Measurements from ENCODE around the gene RAX. TPM values are rescaled to one million over a fixed set of nuclear protein-coding genes. Genes with fewer than 3 reads are reported as not detected.

The RAX gene
- total and polyA plus RNA-seq, 7 experiments from 2014 or later = not detected

DNA sequence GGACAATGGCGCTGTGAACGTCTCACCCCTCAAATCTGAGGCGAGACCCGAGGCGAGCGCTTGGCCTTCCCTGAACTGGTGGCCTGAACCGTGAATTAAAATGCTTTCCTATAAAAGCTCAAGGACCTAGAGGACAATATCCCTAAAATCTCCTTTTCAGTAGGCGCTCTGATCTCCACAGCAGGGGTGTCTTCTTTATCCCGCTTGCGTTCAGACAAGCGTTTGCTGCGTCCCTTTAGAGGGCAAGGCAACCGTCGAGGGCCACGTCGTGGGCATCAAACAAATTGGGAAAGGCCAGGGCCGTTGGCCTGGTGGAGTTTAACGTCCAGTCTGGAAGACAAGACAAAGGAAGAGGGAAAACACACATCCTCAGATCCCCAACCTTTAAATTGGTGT, 1.3 kb upstream of the RAX start:
- Mint-ChIP-seq H3K4me3 (peak overlapping the region in 5 of 10 donors; percentile 2 to 71 (median 38)), H3K9me3 (peaks cover 0 to 1% (median 0%) of the 10 kb centered on the region in 11 donors), H3K27me3 (peaks cover 64 to 82% (median 75%) of the 10 kb centered on the region in 5 donors), H3K36me3 (peaks cover 0 to 4% (median 0%) of the 10 kb centered on the region in 5 donors), H3K4me1 (peaks cover 10 to 30% (median 14%) of the 10 kb centered on the region in 7 donors), H3K27ac (peak overlapping the region in 1 of 9 donors; percentile 7)
- Histone ChIP-seq H3K36me3 (ENCODE audit: control insufficient read depth in 2 of 3, insufficient read depth in 3 of 3, low read length in 3 of 3) (no peaks in the 10 kb centered on the region), H3K4me3 (ENCODE audit: low read length) (no peak overlapping the region), H3K27me3 (ENCODE audit: control insufficient read depth in 2 of 2, insufficient read depth in 2 of 2, low read length in 2 of 2) (peaks cover 7% of the 10 kb centered on the region in 2 donors), H3K27ac (ENCODE audit: low read depth, low read length) (no peak overlapping the region), H3K4me1 (ENCODE audit: control insufficient read depth in 2 of 2, insufficient read depth in 2 of 2, low read length in 2 of 2) (no peaks in the 10 kb centered on the region), H3K9me3 (ENCODE audit: control insufficient read depth in 2 of 3, low read length in 3 of 3) (no peaks in the 10 kb centered on the region)
- no peak for DNase-seq
- intact Hi-C loops (cut with micrococcal nuclease) = loop anchor here in 1 of 2 donors (5.0 to 10.0 kb wide), 2 partner anchors 420 to 1842 kb away; partner anchors contain the start of gene CCBE1
- ChIA-PET CTCF (no interaction called here), POLR2A (no interaction called here)
- ATAC-seq = no peak

- peaks cover 13 to 32% (median 16%) of the 10 kb centered on the region in 7 donors for H3K4me1 Mint-ChIP-seq
- peak overlapping the region in 1 of 9 donors; percentile 46 for H3K27ac Mint-ChIP-seq
- peak overlapping the region in 9 of 10 donors; percentile 2 to 71 (median 56) for H3K4me3 Mint-ChIP-seq
- peaks cover 0 to 1% (median 0%) of the 10 kb centered on the region in 11 donors for H3K9me3 Mint-ChIP-seq
- H3K27me3 ChIP-seq (ENCODE audit: control insufficient read depth in 2 of 2, insufficient read depth in 2 of 2, low read length in 2 of 2) = peaks cover 7% of the 10 kb centered on the region in 2 donors
- CTCF ChIA-PET = no interaction called here
- no peaks in the 10 kb centered on the region for H3K36me3 ChIP-seq (ENCODE audit: control insufficient read depth in 2 of 3, insufficient read depth in 3 of 3, low read length in 3 of 3)
- ATAC-seq = no peak
- no peak for DNase-seq
- no peak overlapping the region for H3K4me3 ChIP-seq (ENCODE audit: low read length)
- POLR2A ChIA-PET = no interaction called here
- H3K36me3 Mint-ChIP-seq = peaks cover 0 to 4% (median 0%) of the 10 kb centered on the region in 5 donors
- no peaks in the 10 kb centered on the region for H3K9me3 ChIP-seq (ENCODE audit: control insufficient read depth in 2 of 3, low read length in 3 of 3)
- H3K4me1 ChIP-seq (ENCODE audit: control insufficient read depth in 2 of 2, insufficient read depth in 2 of 2, low read length in 2 of 2) = no peaks in the 10 kb centered on the region
- intact Hi-C loops (cut with micrococcal nuclease) = loop anchor here in 1 of 2 donors (5.0 to 10.0 kb wide), 2 partner anchors 421 to 1842 kb away; partner anchors contain the start of gene CCBE1
- H3K27ac ChIP-seq (ENCODE audit: low read depth, low read length) = no peak overlapping the region
- peaks cover 66 to 81% (median 77%) of the 10 kb centered on the region in 5 donors for H3K27me3 Mint-ChIP-seq
Measured at GRCh38 chr18:59273759-59274532, 692 bp upstream of the RAX start.

DNA sequence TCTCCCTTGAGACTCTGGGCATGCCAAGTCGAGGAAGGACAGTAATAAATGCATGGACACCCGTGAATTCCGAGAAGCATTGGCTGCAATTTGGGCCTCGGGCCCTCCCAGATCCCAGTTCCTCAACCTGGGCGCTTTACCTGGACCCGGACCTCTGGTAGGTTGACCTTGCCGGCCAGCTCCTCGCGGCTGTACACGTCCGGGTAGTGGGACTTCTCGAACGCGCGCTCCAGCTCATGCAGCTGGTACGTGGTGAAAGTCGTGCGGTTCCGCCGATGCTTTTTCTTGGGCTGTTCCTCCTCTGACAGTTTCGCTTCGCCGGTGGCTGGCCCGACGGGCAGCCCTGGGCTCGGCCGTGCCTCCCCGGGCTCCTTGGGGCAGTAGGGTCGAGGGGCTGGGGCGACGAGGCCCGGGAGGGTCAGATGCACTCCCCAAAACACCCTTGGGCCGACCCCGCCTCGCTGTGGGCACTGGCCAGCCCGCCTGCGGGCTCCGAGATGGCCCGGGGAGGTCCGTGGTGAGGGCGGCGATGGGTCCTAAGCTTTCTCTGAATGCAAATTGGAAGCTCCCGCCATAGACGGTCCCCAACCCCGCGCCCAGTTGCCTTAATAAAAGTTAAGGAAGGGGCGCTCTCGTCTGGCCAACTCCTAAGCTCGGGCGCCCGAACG, 899 bp downstream of the RAX start:
- peaks cover 0 to 1% (median 0%) of the 10 kb centered on the region in 11 donors for H3K9me3 Mint-ChIP-seq
- H3K4me1 ChIP-seq (ENCODE audit: control insufficient read depth in 2 of 2, insufficient read depth in 2 of 2, low read length in 2 of 2) = no peaks in the 10 kb centered on the region
- H3K4me3 Mint-ChIP-seq = peak overlapping the region in 3 of 10 donors; percentile 52 to 65 (median 59)
- H3K27ac ChIP-seq (ENCODE audit: low read depth, low read length) = no peak overlapping the region
- no peak overlapping the region for H3K4me3 ChIP-seq (ENCODE audit: low read length)
- peaks cover 0 to 4% (median 0%) of the 10 kb centered on the region in 5 donors for H3K36me3 Mint-ChIP-seq
- H3K27me3 ChIP-seq (ENCODE audit: control insufficient read depth in 2 of 2, insufficient read depth in 2 of 2, low read length in 2 of 2) = peaks cover 7% of the 10 kb centered on the region in 2 donors
- intact Hi-C loops (cut with micrococcal nuclease) = loop anchor here in 1 of 2 donors (5.0 to 10.0 kb wide), 2 partner anchors 422 to 1840 kb away; partner anchors contain the start of gene CCBE1
- CTCF ChIA-PET = no interaction called here
- H3K4me1 Mint-ChIP-seq = peaks cover 16 to 40% (median 24%) of the 10 kb centered on the region in 7 donors
- DNase-seq (no peak), ATAC-seq (no peak)
- no peak overlapping the region for H3K27ac Mint-ChIP-seq
- H3K36me3 ChIP-seq (ENCODE audit: control insufficient read depth in 2 of 3, insufficient read depth in 3 of 3, low read length in 3 of 3) = no peaks in the 10 kb centered on the region
- POLR2A ChIA-PET = no interaction called here
- peaks cover 76 to 83% (median 80%) of the 10 kb centered on the region in 5 donors for H3K27me3 Mint-ChIP-seq
- no peaks in the 10 kb centered on the region for H3K9me3 ChIP-seq (ENCODE audit: control insufficient read depth in 2 of 3, low read length in 3 of 3)

DNA sequence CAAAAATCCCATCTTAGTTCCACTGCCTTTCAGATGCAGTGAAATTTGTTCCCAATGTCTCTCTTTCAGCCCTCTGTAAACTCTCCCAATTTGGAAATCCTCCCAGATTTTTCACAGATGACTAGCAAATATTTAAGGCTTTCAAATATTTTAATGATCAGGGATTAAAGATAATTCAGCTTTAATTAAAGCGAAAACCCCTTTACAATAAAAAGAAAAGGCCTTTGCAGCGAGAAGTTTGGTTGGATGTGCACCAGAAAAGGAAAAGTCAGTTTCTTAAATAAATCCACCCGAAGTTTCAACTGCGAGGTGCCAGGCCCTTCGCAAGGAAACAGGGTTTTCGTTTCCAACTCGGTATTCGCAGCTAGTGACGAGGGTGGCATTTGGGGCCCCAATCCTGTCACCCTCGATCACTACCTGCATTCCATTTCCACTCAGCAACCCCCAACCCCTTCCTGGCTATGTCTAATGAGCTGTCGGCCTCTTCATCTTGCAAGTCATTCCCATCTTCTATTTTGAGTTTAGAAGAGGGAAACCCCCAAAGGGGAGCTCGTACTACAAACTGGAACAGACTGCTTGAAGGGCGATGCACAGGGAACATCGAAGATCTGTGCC, 1.5 kb downstream of the RAX start:
- Mint-ChIP-seq H3K4me3 (peak overlapping the region in 6 of 10 donors; percentile 5 to 65 (median 34)), H3K9me3 (peaks cover 0 to 1% (median 0%) of the 10 kb centered on the region in 11 donors), H3K4me1 (peaks cover 16 to 46% (median 27%) of the 10 kb centered on the region in 7 donors), H3K27ac (no peak overlapping the region), H3K36me3 (peaks cover 0 to 4% (median 0%) of the 10 kb centered on the region in 5 donors), H3K27me3 (peaks cover 78 to 86% (median 80%) of the 10 kb centered on the region in 5 donors)
- peaks cover 7% of the 10 kb centered on the region in 2 donors for H3K27me3 ChIP-seq (ENCODE audit: control insufficient read depth in 2 of 2, insufficient read depth in 2 of 2, low read length in 2 of 2)
- H3K27ac ChIP-seq (ENCODE audit: low read depth, low read length) = no peak overlapping the region
- ChIA-PET CTCF (no interaction called here), POLR2A (no interaction called here)
- H3K9me3 ChIP-seq (ENCODE audit: control insufficient read depth in 2 of 3, low read length in 3 of 3) = no peaks in the 10 kb centered on the region
- no peaks in the 10 kb centered on the region for H3K36me3 ChIP-seq (ENCODE audit: control insufficient read depth in 2 of 3, insufficient read depth in 3 of 3, low read length in 3 of 3)
- H3K4me1 ChIP-seq (ENCODE audit: control insufficient read depth in 2 of 2, insufficient read depth in 2 of 2, low read length in 2 of 2) = no peaks in the 10 kb centered on the region
- DNase-seq (no peak), ATAC-seq (no peak)
- intact Hi-C loops (cut with micrococcal nuclease) = loop anchor here in 1 of 2 donors (5.0 to 10.0 kb wide), 2 partner anchors 423 to 1839 kb away; partner anchors contain the start of gene CCBE1
- no peak overlapping the region for H3K4me3 ChIP-seq (ENCODE audit: low read length)

DNA sequence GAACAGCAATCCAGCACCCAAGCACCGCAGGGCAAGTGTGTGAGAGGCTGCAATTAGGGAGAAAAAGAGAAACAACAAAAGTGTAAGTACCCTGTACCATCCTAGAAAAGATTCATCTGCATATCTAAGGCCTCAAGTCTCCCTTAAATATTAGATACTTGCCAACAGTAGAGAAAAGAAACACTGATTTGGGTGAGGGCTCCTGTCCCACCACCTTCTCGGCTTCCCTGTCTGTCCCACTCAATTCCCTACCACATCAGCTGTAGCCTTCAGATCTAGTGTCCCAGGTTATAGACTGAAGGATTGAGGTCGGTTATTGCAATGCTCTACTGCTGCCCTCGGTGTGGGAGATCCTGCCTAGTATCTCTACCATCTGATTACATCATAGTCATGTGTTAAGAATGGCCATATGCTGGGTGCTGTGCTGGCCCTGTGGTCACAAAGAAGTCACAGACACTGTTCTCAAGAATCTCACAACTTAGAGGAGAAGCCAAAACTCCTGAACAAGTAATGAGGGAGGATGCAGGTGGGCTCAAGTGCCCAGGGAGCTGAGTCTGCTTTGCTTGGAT, 2.5 kb downstream of the RAX start:
- DNase-seq (no peak), ATAC-seq (no peak)
- Histone ChIP-seq H3K27me3 (ENCODE audit: control insufficient read depth in 2 of 2, insufficient read depth in 2 of 2, low read length in 2 of 2) (peaks cover 7% of the 10 kb centered on the region in 2 donors), H3K36me3 (ENCODE audit: control insufficient read depth in 2 of 3, insufficient read depth in 3 of 3, low read length in 3 of 3) (no peaks in the 10 kb centered on the region), H3K27ac (ENCODE audit: low read depth, low read length) (no peak overlapping the region), H3K9me3 (ENCODE audit: control insufficient read depth in 2 of 3, low read length in 3 of 3) (no peaks in the 10 kb centered on the region), H3K4me1 (ENCODE audit: control insufficient read depth in 2 of 2, insufficient read depth in 2 of 2, low read length in 2 of 2) (no peaks in the 10 kb centered on the region), H3K4me3 (ENCODE audit: low read length) (no peak overlapping the region)
- peak overlapping the region in 5 of 10 donors; percentile 3 to 83 (median 15) for H3K4me3 Mint-ChIP-seq
- ChIA-PET CTCF (no interaction called here), POLR2A (no interaction called here)
- peaks cover 78 to 86% (median 80%) of the 10 kb centered on the region in 5 donors for H3K27me3 Mint-ChIP-seq
- H3K36me3 Mint-ChIP-seq = peaks cover 0 to 4% (median 0%) of the 10 kb centered on the region in 5 donors
- intact Hi-C loops (cut with micrococcal nuclease) = loop anchor here in 1 of 2 donors (5.0 to 10.0 kb wide), 2 partner anchors 424 to 1838 kb away; partner anchors contain the start of gene CCBE1
- no peak overlapping the region for H3K27ac Mint-ChIP-seq
- H3K9me3 Mint-ChIP-seq = no peaks in the 10 kb centered on the region
- H3K4me1 Mint-ChIP-seq = peaks cover 16 to 55% (median 27%) of the 10 kb centered on the region in 7 donors
